ENCODE results near the gene TRPV4. TPM values are rescaled to one million over a fixed set of nuclear protein-coding genes. Genes with fewer than 3 reads are reported as not detected.

The TRPV4 gene
- total and polyA plus RNA-seq, 3 donors from 2014 or later, result 1.3 to 3.0 (median 2.2) TPM

- H3K27me3 ChIP-seq, result no peaks in the 10 kb centered on the region
- intact Hi-C loops (cut with DNase I; ENCODE audit: low total_unique reads), result no loop called here
- 83 to 87% methylated on average over 10 of the region's 10 CpGs for WGBS, 2 donors
- no peak for DNase-seq
- peaks cover 11% of the 10 kb centered on the region for H3K4me1 ChIP-seq
- H3K27ac ChIP-seq, result no peak overlapping the region
- H3K36me3 ChIP-seq (ENCODE audit: low read depth, missing control alignments), result no peaks in the 10 kb centered on the region
- H3K4me3 ChIP-seq, result no peak overlapping the region
- H3K9me3 ChIP-seq, result no peaks in the 10 kb centered on the region
- TF ChIP-seq CTCF (IDR thresholded peaks at IDR 0.05), result no peak
- no peak for TF ChIP-seq POLR2A (IDR thresholded peaks at IDR 0.05)
Measured at GRCh38 chr12:109740694-109741245, 92.4 kb downstream of the TRPV4 start.

- Histone ChIP-seq H3K36me3 (ENCODE audit: low read depth, missing control alignments) (no peaks in the 10 kb centered on the region), H3K9me3 (no peaks in the 10 kb centered on the region), H3K4me1 (peaks cover 11% of the 10 kb centered on the region), H3K27ac (no peak overlapping the region), H3K4me3 (no peak overlapping the region), H3K27me3 (no peaks in the 10 kb centered on the region)
- no peak for DNase-seq
- intact Hi-C loops (cut with DNase I; ENCODE audit: low total_unique reads), result no loop called here
- WGBS, 2 donors, result 45 to 49% methylated on average over 18 of the region's 18 CpGs
- no peak for TF ChIP-seq CTCF (IDR thresholded peaks at IDR 0.05)
- TF ChIP-seq POLR2A (IDR thresholded peaks at IDR 0.05), result no peak
Measured at GRCh38 chr12:109739747-109740693, 93.2 kb downstream of the TRPV4 start.

- Histone ChIP-seq H3K27ac (no peak overlapping the region), H3K27me3 (no peaks in the 10 kb centered on the region), H3K4me3 (no peak overlapping the region), H3K4me1 (peaks cover 11% of the 10 kb centered on the region), H3K36me3 (ENCODE audit: low read depth, missing control alignments) (no peaks in the 10 kb centered on the region), H3K9me3 (no peaks in the 10 kb centered on the region)
- WGBS, 2 donors, result 67 to 85% methylated on average over 2 to 6 of the region's 6 CpGs
- DNase-seq, result no peak
- intact Hi-C loops (cut with DNase I; ENCODE audit: low total_unique reads), result no loop called here
- TF ChIP-seq POLR2A (IDR thresholded peaks at IDR 0.05) (no peak), CTCF (IDR thresholded peaks at IDR 0.05) (no peak)
Measured at GRCh38 chr12:109738878-109739665, 94.1 kb downstream of the TRPV4 start.

- no peak overlapping the region for H3K27ac ChIP-seq
- no peak overlapping the region for H3K4me3 ChIP-seq
- no peaks in the 10 kb centered on the region for H3K9me3 ChIP-seq
- WGBS, 2 donors, result 61 to 80% methylated on average over 4 of the region's 4 CpGs
- no peak for DNase-seq
- H3K4me1 ChIP-seq, result peaks cover 11% of the 10 kb centered on the region
- H3K36me3 ChIP-seq (ENCODE audit: low read depth, missing control alignments), result no peaks in the 10 kb centered on the region
- H3K27me3 ChIP-seq, result no peaks in the 10 kb centered on the region
- intact Hi-C loops (cut with DNase I; ENCODE audit: low total_unique reads), result no loop called here
- no peak for TF ChIP-seq POLR2A (IDR thresholded peaks at IDR 0.05)
- TF ChIP-seq CTCF (IDR thresholded peaks at IDR 0.05), result no peak
Measured at GRCh38 chr12:109738209-109738608, 95.0 kb downstream of the TRPV4 start.

Data from testis (tissue), 3 donors.